GM12878 (cell line): ENCODE results near the gene SLC6A12. TPM values are rescaled to one million over a fixed set of nuclear protein-coding genes. Genes with fewer than 3 reads are reported as not detected.

Experiments
- ATAC-seq: fragments of 200-7000 bp; cut with Tn5 transposase; 3 replicates; pipeline ENCODE4 v1.9.1; 2020; ENCODE audit warnings: mild to moderate bottlenecking, moderate library complexity
- BruUV-seq: library from RNA; stranded (reverse); fragments of 400-500 nt; replicated peaks from 2 replicates; lab custom pipeline; 2021; lab: Mats Ljungman, UMichigan
- CTCF ChIA-PET: fragments of 300-600 bp; sonication (Branson Sonifier 250); formaldehyde crosslinking; extraction: SDS; loops from one replicate; lab custom pipeline; 2021; ENCODE audit warnings: inconsistent platforms; lab: Yijun Ruan, JAX
- POLR2A ChIA-PET: fragments of 350-600 bp; formaldehyde crosslinking; extraction: SDS; loops from one replicate; lab custom pipeline; 2021; ENCODE audit warnings: inconsistent platforms; lab: Charles Lee
- RAD21 ChIA-PET: fragments of 300-600 bp; sonication (Branson Sonifier 250); formaldehyde crosslinking; loops from one replicate; lab custom pipeline; 2023; ENCODE audit warnings: antibody characterized with exemption; ENCODE audit not compliant: unreplicated experiment; lab: Charles Lee
- SMC1A ChIA-PET: fragments of 300-600 bp; sonication (Branson Sonifier 250); formaldehyde crosslinking; loops from one replicate; lab custom pipeline; 2023; ENCODE audit not compliant: unreplicated experiment, uncharacterized antibody; lab: Charles Lee
- DNase-seq: peaks from one replicate; pipeline ENCODE4 v3.0.0-alpha.2; 2011; ENCODE audit warnings: low read depth, low spot score
- FAIRE-seq: peaks from 3 replicates; lab custom pipeline; 2011; peaks lifted over from hg19 to GRCh38; lab: Jason Lieb, UNC
- H2AFZ ChIP-seq: 2 replicates; pipeline ENCODE4 v1.6.0; 2011; ENCODE audit warnings: low read depth, low read length, control low read depth; ENCODE audit not compliant: control insufficient read depth
- H3K27ac ChIP-seq: 2 replicates; pipeline ENCODE4 v1.5.1; 2011; ENCODE audit warnings: control low read depth; ENCODE audit not compliant: control insufficient read depth, insufficient read depth
- H3K27me3 ChIP-seq, 2 experiments: replicated peaks in 1 of 2; 2 replicates each; pipeline versions ENCODE4 v1.6.0 to v1.6.1; 2011; ENCODE audit warnings: low read length in 1 of 2; ENCODE audit not compliant: control insufficient read depth in 2 of 2, insufficient read depth in 2 of 2
- H3K36me3 ChIP-seq, 2 experiments: 2 replicates each; pipeline ENCODE4 v1.5.1; 2011; ENCODE audit warnings: low read length in 1 of 2; ENCODE audit not compliant: control insufficient read depth in 2 of 2, insufficient read depth in 2 of 2
- H3K4me1 ChIP-seq: 2 replicates; pipeline ENCODE4 v1.6.1; 2011; ENCODE audit warnings: mild to moderate bottlenecking, low read length, moderate library complexity, mixed read lengths; ENCODE audit not compliant: control insufficient read depth, insufficient read depth
- H3K4me2 ChIP-seq: 2 replicates; pipeline ENCODE4 v1.6.0; 2011; ENCODE audit warnings: control low read depth; ENCODE audit not compliant: control insufficient read depth, insufficient read depth
- H3K4me3 ChIP-seq: fragments of 200-600 bp; sonication (generic); 2 replicates; pipeline ENCODE4 v1.5.1; 2016
- H3K79me2 ChIP-seq: 2 replicates; pipeline ENCODE4 v1.6.0; 2011; ENCODE audit warnings: low read length; ENCODE audit not compliant: control insufficient read depth, insufficient read depth
- H3K9ac ChIP-seq: 2 replicates; pipeline ENCODE4 v1.8.0; 2011; ENCODE audit warnings: low read length, control low read depth, mixed read lengths; ENCODE audit not compliant: control insufficient read depth, insufficient read depth
- H3K9me3 ChIP-seq: replicated peaks from 3 replicates; pipeline ENCODE4 v1.5.1; 2011; ENCODE audit warnings: mild to moderate bottlenecking, low read length; ENCODE audit not compliant: control insufficient read depth, insufficient read depth
- H4K20me1 ChIP-seq: 2 replicates; pipeline ENCODE4 v1.6.0; 2011; ENCODE audit not compliant: control insufficient read depth, insufficient read depth
- E4F1 ChIP-seq: fragments of 450-650 bp; IDR thresholded peaks from 2 replicates; pipeline ENCODE4 v1.6.1; 2018; ENCODE audit warnings: borderline replicate concordance, mild to moderate bottlenecking; ENCODE audit not compliant: partially characterized antibody
- MLLT1 ChIP-seq: fragments of 450-650 bp; IDR thresholded peaks from 2 replicates; pipeline ENCODE4 v1.6.1; 2016; ENCODE audit warnings: mild to moderate bottlenecking
- NBN ChIP-seq: fragments of 450-650 bp; IDR thresholded peaks from 2 replicates; pipeline ENCODE4 v1.6.1; 2016
- SMAD1 ChIP-seq: fragments of 450-650 bp; IDR thresholded peaks from 2 replicates; pipeline ENCODE4 v1.6.1; 2018; ENCODE audit warnings: mild to moderate bottlenecking, low read depth; ENCODE audit not compliant: partially characterized antibody
- TBL1XR1 ChIP-seq: IDR thresholded peaks from 2 replicates; pipeline ENCODE4 v1.6.1; 2012; ENCODE audit warnings: low read depth, low read length, improper control_type of control experiment
- ZBTB33 ChIP-seq: fragments of 450-650 bp; IDR thresholded peaks from 2 replicates; pipeline ENCODE4 v1.6.1; 2017; ENCODE audit warnings: mild to moderate bottlenecking
- WGBS: methylation state at CpG from one replicate; pipeline ENCODE4 v1.1.6; 2016; ENCODE audit warnings: low lambda C conversion rate; ENCODE audit not compliant: insufficient replicate concordance, insufficient coverage; ENCODE audit errors: missing lambda C conversion rate; 5-methylcytosine and 5-hydroxymethylcytosine counted together
- in situ Hi-C: fragments of 300-500 bp; cut with MboI; formaldehyde crosslinking; loops from 9 replicates; pipeline ENCODE4 v1.14.3; 2018; ENCODE audit warnings: mixed read lengths
- intact Hi-C: fragments of 100-400 bp; cut with micrococcal nuclease; formaldehyde crosslinking; loops from one replicate; pipeline ENCODE4 v1.14.2; 2022; ENCODE audit not compliant: unreplicated experiment
- polyA plus RNA-seq, 11 experiments: library from polyadenylated mRNA; depleted of rRNA in 4 of 11; unstranded in 6 of 11; stranded (reverse) in 5 of 11; fragments of >200 nt; fragmentation: Nextera tagmentation in 4 of 11; fragmentation: Illumina TruSeq in 1 of 11; extraction: Ambion mirVana in 4 of 11; extraction: Trizol in 1 of 11; gene quantifications; 1 replicate in 1 of 11; 2 replicates in 10 of 11; pipeline versions ENCODE4 v1.2.1 to v1.2.3, GENCODE V29; 2011 to 2016; ENCODE audit warnings: inconsistent platforms in 2 of 11, missing spikeins in 2 of 11, low read depth in 1 of 11
- total RNA-seq, 4 experiments: library from RNA; depleted of rRNA in 3 of 4; stranded (reverse); fragments of >200 nt in 3 of 4; fragmentation: Illumina TruSeq in 1 of 4; extraction: Trizol in 1 of 4; gene quantifications; 2 replicates each; pipeline versions ENCODE4 v1.2.1 to v1.2.3, GENCODE V29; 2013 to 2021

SLC6A12 gene
- total and polyA plus RNA-seq, 10 of the 15 experiments (the other 5 are each of a cell fraction or from before 2014, with no cell fraction given), result 0.06 to 0.11 (median 0.07) TPM; not detected in 7

GRCh38 chr12:170371-171225, 43.4 kb downstream of the SLC6A12 start:
- in situ Hi-C loops, result no loop called here
- Histone ChIP-seq H3K4me3 (no peak overlapping the region), H3K27ac (no peak overlapping the region), H4K20me1 (no peaks in the 10 kb centered on the region), H3K4me2 (no peak overlapping the region), H2AFZ (no peak overlapping the region), H3K4me1 (peaks cover 8% of the 10 kb centered on the region), H3K9ac (no peak overlapping the region), H3K36me3 (no peaks in the 10 kb centered on the region), H3K79me2 (no peaks in the 10 kb centered on the region), H3K27me3 (no peaks in the 10 kb centered on the region; a peak in 3 of 4 replicates), H3K9me3 (no peaks in the 10 kb centered on the region)
- WGBS, result 54% methylated on average over 28 of the region's 29 CpGs
- TF ChIP-seq NBN (no peak), E4F1 (no peak), MLLT1 (no peak), TBL1XR1 (no peak), ZBTB33 (no peak), SMAD1 (no peak)
- CTCF ChIA-PET, result no interaction called here
- no peak for ATAC-seq
- FAIRE-seq, result no peak
- RAD21 ChIA-PET, result no interaction called here
- SMC1A ChIA-PET, result no interaction called here
- BruUV-seq, result no TSS peak
- POLR2A ChIA-PET, result interaction anchor here (0.5 kb wide), 1 partner anchor 147 kb away, joined by 3 read pairs; no protein-coding TSS in a partner anchor
- no peak for DNase-seq
- intact Hi-C loops, result no loop called here
